IPS-18c (cell line): ENCODE results near the gene RBFOX1.
"Not testable (repeated sequence)": the region's sequence is repeated elsewhere in the genome, so short reads cannot be mapped to it uniquely, and the experiment has no call there.

Experiments used
- H3K4me3 ChIP-seq: 2 replicates; pipeline ENCODE4 v1.7.0; 2013; ENCODE audit warnings: low read depth, mild to moderate bottlenecking, low read length, moderate library complexity; ENCODE audit not compliant: insufficient read depth
- H3K9me3 ChIP-seq: one replicate; pipeline ENCODE4 v1.6.1; 2013; ENCODE audit warnings: mild to moderate bottlenecking, low read length, moderate library complexity; ENCODE audit not compliant: control insufficient read depth, insufficient read depth

The RBFOX1 gene

DNA sequence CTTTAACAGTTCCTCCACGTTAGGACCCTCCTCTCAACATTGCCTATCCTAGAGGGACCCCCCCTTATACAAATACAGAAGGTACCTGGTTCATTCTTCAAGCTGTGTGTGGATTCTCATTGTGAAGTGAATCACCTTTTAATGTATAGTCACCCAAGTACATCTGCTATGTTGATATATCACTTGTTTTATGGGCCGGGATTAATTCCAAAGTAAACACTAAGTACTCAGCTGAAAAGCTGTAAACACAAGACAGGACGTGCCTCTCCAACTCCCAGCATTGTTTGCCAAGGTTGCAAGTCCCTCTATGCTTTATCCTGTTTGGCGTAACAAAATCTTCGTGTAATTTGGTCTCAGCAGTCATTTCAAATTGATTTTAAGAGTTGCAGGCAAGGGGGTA, 123.6 kb downstream of the RBFOX1 start:
- peaks cover 3% of the 10 kb centered on the region for H3K9me3 ChIP-seq
- H3K4me3 ChIP-seq: no peak overlapping the region

DNA sequence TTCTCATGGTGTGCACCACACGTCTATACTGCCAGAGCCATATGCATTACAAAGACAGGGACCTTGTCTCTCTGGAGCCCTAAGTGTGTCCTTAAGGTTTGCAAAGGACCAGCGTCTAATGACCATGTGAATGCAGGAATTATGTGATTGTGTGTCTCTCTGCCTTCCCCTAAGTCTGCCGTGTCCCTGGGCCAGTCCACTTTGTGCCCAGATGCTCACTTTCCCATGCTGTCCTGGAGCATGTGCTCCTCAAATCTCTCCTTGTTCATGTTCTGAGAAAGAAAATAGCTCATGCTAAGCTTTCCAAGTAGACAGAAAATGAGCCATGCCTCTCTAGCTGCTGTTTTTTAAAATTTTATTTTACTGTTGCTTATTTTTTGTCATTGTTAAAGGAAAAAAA, 125.5 kb downstream of the RBFOX1 start:
- Histone ChIP-seq H3K4me3 (no peak overlapping the region), H3K9me3 (peaks cover 3% of the 10 kb centered on the region)

DNA sequence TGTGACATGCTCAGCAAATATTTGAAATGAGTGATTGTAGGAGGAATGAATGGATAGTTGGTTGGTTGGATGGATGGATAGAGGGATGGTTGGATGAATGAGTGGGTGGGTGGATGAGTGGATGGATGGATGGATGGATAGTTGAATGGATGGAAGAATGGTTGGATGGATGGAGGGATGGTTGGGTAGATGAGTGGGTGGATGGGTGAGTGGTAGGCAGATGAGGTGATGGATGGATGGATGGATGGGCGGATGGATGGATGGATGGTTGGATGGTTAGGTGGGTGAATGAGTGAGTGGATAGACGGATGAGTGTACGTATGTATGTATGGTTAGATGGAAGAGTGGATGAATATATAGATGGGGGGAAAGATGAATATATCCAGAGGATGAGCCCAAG, 137.7 kb downstream of the RBFOX1 start:
- H3K9me3 ChIP-seq: no peaks in the 10 kb centered on the region
- no peak overlapping the region for H3K4me3 ChIP-seq

DNA sequence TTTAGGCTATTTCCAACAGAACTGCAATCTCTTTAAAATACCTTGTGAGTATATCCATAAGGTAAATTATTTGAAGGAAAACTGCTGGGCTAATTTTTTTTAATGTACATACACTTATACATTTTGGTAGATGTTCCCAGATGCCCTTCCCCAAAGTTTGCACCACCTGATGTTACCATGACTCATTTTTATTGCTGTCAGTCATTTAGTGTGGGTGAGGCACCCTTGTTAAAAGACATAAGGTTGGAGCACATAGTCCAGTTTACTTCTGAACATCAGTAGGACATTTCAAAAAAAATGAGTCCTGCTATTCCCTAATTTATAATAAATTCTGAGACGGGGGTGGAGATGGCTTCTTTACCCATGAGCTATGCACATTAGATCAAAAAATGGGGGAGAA, 138.6 kb downstream of the RBFOX1 start:
- Histone ChIP-seq H3K9me3 (no peaks in the 10 kb centered on the region), H3K4me3 (no peak overlapping the region)

GRCh38 chr16:7482032-7482431, 149.4 kb downstream of the RBFOX1 start:
- no peak overlapping the region for H3K4me3 ChIP-seq

DNA sequence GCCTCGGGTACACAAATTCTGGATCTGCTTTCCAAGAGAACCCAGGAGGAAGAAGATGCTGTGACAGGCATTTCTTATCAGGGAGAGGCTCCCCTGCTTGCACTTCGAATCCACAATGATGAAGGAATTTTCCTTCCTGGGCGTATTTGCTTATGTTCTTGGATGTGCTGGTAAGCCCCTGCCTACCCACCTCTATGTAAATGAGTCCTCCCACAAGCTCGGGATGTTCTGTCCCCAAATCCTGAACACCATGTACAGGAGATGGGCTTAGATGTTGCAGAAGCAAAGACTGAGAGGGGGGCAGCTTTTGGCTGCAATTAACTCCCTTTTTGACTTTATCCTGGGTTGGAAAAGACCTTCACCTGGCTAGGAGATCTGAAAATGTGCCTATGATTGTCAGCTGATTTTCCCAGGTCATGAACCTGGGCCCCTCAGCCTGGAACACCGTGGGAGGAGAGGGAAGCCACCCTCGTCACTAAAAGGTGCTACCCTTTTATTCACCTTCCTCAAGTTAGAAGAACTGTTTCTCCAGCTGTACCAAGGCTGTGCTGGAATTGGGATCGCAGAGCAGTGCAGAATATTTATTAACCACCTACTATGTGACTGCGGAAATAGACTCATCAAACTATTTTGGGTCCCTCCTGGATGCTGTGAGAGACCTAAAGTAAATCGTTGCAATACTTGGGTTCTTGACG, 150.1 kb downstream of the RBFOX1 start:
- Histone ChIP-seq H3K4me3 (no peak overlapping the region), H3K9me3 (no peaks in the 10 kb centered on the region)

More at GRCh38 chr16:7482032-7482431, 149.4 kb downstream of the RBFOX1 start:
- H3K9me3 ChIP-seq: no peaks in the 10 kb centered on the region

- no peak overlapping the region for H3K4me3 ChIP-seq
- H3K9me3 ChIP-seq: no peaks in the 10 kb centered on the region
These were observed 155.1 kb downstream of the RBFOX1 start for GRCh38 chr16:7487574-7488323.

GRCh38 chr16:7492122-7492521, 159.5 kb downstream of the RBFOX1 start:
- Histone ChIP-seq H3K9me3 (no peaks in the 10 kb centered on the region), H3K4me3 (no peak overlapping the region)

DNA sequence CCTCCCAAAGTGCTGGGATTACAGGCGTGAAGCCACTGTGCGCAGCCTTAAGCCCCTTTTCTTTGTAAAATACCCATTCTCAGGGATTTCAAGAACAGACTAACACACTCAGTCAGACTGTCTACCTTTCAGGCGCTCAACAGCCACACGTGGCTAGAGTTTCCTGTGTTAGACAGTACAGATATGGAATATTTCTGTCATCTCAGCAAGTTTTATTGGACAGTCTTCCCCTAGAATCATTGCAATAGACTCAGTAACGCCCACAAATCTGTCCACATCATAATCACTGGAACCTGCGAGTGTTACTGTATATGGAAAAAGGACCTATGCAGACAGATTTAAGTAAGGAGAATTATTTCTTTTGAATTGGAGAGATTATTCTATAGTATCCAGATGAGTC, 160.5 kb downstream of the RBFOX1 start:
- H3K9me3 ChIP-seq: no peaks in the 10 kb centered on the region
- no peak overlapping the region for H3K4me3 ChIP-seq

- no peaks in the 10 kb centered on the region for H3K9me3 ChIP-seq
- H3K4me3 ChIP-seq: no peak overlapping the region
These were observed 165.0 kb downstream of the RBFOX1 start for GRCh38 chr16:7497691-7498090.

- Histone ChIP-seq H3K4me3 (no peak overlapping the region), H3K9me3 (no peaks in the 10 kb centered on the region)
These were observed 169.2 kb downstream of the RBFOX1 start for GRCh38 chr16:7501868-7502267.

DNA sequence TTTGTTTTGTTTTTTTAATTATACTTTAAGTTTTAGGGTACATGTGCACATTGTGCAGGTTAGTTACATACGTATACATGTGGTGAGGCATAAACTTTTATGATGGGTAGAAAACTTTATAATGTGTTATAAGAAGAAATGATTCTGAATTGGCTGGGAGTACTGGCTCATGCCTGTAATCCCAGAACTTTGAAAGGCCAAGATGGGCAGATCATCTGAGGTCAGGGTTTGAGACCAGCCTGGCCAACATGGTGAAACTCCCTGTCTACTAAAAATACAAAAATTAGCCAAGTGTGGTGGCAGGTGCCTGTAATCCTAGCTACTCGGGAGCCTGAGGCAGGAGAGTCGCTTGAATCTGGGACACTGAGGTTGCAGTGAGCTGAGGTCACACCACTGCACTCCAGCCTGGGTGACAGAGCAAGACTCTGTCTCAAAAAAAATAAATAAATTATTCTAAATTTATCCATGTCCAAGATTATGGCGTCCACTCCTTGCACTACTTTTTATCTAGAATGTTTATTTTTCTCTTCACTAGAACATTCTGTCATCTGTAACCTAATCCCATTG, 170.0 kb downstream of the RBFOX1 start:
- H3K9me3 ChIP-seq, H3K4me3 ChIP-seq: not testable (repeated sequence)

GRCh38 chr16:7503666-7504065, 171.0 kb downstream of the RBFOX1 start:
- H3K4me3 ChIP-seq: no peak overlapping the region

DNA sequence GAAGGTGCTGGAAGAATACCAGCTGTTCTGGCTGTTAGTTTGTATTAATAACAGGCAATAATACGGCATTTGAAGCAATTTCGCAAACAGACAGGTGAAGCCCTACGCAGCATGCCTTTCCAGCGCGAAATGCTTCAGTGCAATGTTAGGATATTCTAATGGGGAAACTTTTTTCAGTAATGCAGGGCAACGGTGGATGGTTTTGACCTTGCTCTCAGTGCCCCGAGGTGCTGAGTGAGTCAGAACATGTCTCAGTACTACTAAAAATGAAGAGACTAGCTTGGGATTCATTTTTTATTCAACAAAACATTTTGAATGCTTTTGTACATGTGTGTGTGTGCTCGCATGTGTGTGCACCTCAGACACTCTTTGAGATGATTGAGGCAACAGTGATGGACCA, 172.2 kb downstream of the RBFOX1 start:
- Histone ChIP-seq H3K9me3 (no peaks in the 10 kb centered on the region), H3K4me3 (no peak overlapping the region)

More at GRCh38 chr16:7503666-7504065, 171.0 kb downstream of the RBFOX1 start:
- no peaks in the 10 kb centered on the region for H3K9me3 ChIP-seq

- no peaks in the 10 kb centered on the region for H3K9me3 ChIP-seq
- no peak overlapping the region for H3K4me3 ChIP-seq
These were observed 172.8 kb downstream of the RBFOX1 start for GRCh38 chr16:7505495-7505894.

DNA sequence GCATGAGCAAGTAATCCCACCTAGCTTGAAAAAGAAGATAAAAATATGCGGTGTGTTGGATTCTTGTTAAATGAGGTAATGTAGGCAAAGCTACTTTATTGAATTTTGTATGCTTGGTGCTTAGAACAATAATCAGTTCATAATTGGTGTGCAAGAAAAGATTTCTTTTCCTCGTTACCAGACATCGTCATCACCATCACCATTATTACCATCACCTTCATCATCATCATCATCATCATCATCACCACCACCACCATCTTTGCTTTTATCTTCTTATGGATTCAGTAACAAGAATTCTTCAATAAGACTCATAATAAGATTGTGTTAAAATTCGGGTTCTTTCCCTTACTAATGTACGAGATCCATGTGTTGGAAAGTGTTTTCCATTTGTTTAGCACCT, 173.7 kb downstream of the RBFOX1 start:
- no peak overlapping the region for H3K4me3 ChIP-seq
- no peaks in the 10 kb centered on the region for H3K9me3 ChIP-seq

GRCh38 chr16:7508656-7509055, 176.0 kb downstream of the RBFOX1 start:
- Histone ChIP-seq H3K4me3 (no peak overlapping the region), H3K9me3 (no peaks in the 10 kb centered on the region)

DNA sequence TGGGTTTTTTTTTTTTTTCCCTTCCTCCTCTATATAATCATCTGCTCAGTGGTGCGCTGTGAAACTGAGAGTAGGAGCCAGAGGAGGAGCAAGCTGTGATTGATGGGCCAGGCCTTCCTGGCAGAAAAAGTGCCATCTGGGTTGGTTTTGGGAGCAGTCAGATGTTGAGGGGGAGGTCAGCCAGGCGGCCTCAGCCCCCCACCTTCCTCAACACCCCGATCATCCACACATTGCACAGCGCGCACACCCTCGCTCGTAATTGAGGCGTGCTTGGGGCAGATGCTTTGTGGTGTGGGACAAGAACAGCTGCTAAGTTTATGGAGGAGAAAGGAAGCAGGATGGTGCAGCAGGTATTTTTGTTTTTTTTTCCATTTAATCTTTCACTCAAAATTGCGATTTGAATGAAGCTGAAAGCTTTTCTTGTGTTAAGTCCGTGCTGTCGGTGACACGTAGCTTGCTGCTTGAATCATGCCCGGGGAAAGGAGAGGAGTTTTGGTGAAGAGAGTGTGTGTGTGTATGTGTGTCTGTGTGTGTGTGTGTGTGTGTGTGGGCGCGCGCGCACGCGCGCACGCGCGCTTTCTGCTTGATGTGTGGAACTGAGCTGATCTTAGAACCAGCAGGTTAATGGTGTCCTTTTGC, 177.4 kb downstream of the RBFOX1 start:
- H3K4me3 ChIP-seq: peak overlapping the region; percentile 10; the same call in 1 of the 2 replicates
- no peaks in the 10 kb centered on the region for H3K9me3 ChIP-seq
